KMS-11 (cell line): Measurements from ENCODE around the gene ITIH4.

Experiments
- H2AFZ ChIP-seq: fragments of 200-600 bp; sonication (generic); 2 replicates; pipeline ENCODE4 v1.6.1; 2016; ENCODE audit warnings: antibody characterized with exemption, mixed run types, low read depth
- H3K27ac ChIP-seq: fragments of 200-600 bp; sonication (generic); 2 replicates; pipeline ENCODE4 v1.6.1; 2016; ENCODE audit warnings: mild to moderate bottlenecking, mixed run types
- H3K27me3 ChIP-seq: fragments of 200-600 bp; sonication (generic); 2 replicates; pipeline ENCODE4 v1.6.1; 2017; ENCODE audit warnings: mild to moderate bottlenecking, low read depth, mixed run types, moderate library complexity; ENCODE audit not compliant: insufficient read depth
- H3K36me3 ChIP-seq: fragments of 200-600 bp; sonication (generic); 2 replicates; pipeline ENCODE4 v1.6.1; 2017; ENCODE audit warnings: mild to moderate bottlenecking, mixed run types; ENCODE audit not compliant: insufficient read depth
- H3K4me1 ChIP-seq: fragments of 200-600 bp; sonication (generic); 2 replicates; pipeline ENCODE4 v1.6.1; 2016; ENCODE audit warnings: mild to moderate bottlenecking, low read depth, mixed run types; ENCODE audit not compliant: poor library complexity, severe bottlenecking
- H3K4me2 ChIP-seq: fragments of 200-600 bp; sonication (generic); 2 replicates; pipeline ENCODE4 v1.7.0; 2016; ENCODE audit warnings: mild to moderate bottlenecking, mixed run types
- H3K4me3 ChIP-seq: fragments of 200-600 bp; sonication (generic); IDR thresholded peaks from 2 replicates; pipeline ENCODE4 v1.6.1; 2017; ENCODE audit warnings: low read depth, low read length, mixed read lengths; ENCODE audit not compliant: insufficient read depth
- H3K79me2 ChIP-seq: fragments of 200-600 bp; sonication (generic); 2 replicates; pipeline ENCODE4 v1.6.1; 2016; ENCODE audit warnings: low read depth, mixed run types; ENCODE audit not compliant: insufficient read depth
- H3K9ac ChIP-seq: fragments of 200-600 bp; sonication (generic); 2 replicates; pipeline ENCODE4 v1.6.1; 2016; ENCODE audit warnings: mild to moderate bottlenecking, mixed run types
- H4K20me1 ChIP-seq: fragments of 200-600 bp; sonication (generic); 2 replicates; pipeline ENCODE4 v1.6.1; 2016; ENCODE audit warnings: mild to moderate bottlenecking, mixed run types; ENCODE audit not compliant: insufficient read depth
- CTCF ChIP-seq: fragments of 200-600 bp; sonication (generic); conservative IDR thresholded peaks from 2 replicates; pipeline ENCODE4 v1.6.1; 2017; ENCODE audit warnings: low read depth, mild to moderate bottlenecking, antibody characterized with exemption, low read length, moderate library complexity, mixed read lengths

ITIH4 gene

GRCh38 chr3:52774901-52775864 is 55.3 kb downstream of the ITIH4 start:
- Histone ChIP-seq H3K27me3 (no peaks in the 10 kb centered on the region), H2AFZ (peak overlapping the region; percentile 14; the same call in 1 of the 2 replicates), H3K36me3 (no peaks in the 10 kb centered on the region), H3K27ac (no peak overlapping the region), H3K79me2 (no peaks in the 10 kb centered on the region), H3K9ac (no peak overlapping the region), H3K4me1 (no peaks in the 10 kb centered on the region), H3K4me3 (no peak overlapping the region), H3K4me2 (no peak overlapping the region), H4K20me1 (no peaks in the 10 kb centered on the region)
- TF ChIP-seq CTCF = no peak

- Histone ChIP-seq H3K27ac (no peak overlapping the region), H3K27me3 (no peaks in the 10 kb centered on the region), H3K4me1 (peaks cover 9% of the 10 kb centered on the region), H2AFZ (no peak overlapping the region), H3K4me2 (no peak overlapping the region), H3K36me3 (no peaks in the 10 kb centered on the region), H3K4me3 (no peak overlapping the region), H3K9ac (no peak overlapping the region), H3K79me2 (no peaks in the 10 kb centered on the region), H4K20me1 (no peaks in the 10 kb centered on the region)
- TF ChIP-seq CTCF = no peak
Measured at GRCh38 chr3:52774066-52774713, 56.3 kb downstream of the ITIH4 start.

GRCh38 chr3:52773361-52774065 is 57.0 kb downstream of the ITIH4 start:
- Histone ChIP-seq H3K4me3 (no peak overlapping the region), H3K79me2 (no peaks in the 10 kb centered on the region), H3K9ac (no peak overlapping the region), H3K4me2 (no peak overlapping the region), H3K27me3 (no peaks in the 10 kb centered on the region), H3K36me3 (no peaks in the 10 kb centered on the region), H4K20me1 (no peaks in the 10 kb centered on the region), H3K27ac (no peak overlapping the region), H3K4me1 (peaks cover 9% of the 10 kb centered on the region), H2AFZ (no peak overlapping the region)
- TF ChIP-seq CTCF = no peak

- H3K9ac ChIP-seq = no peak overlapping the region
Measured at GRCh38 chr3:52771702-52772101, 58.8 kb downstream of the ITIH4 start.

More at GRCh38 chr3:52771702-52772101, 58.8 kb downstream of the ITIH4 start:
- peaks cover 9% of the 10 kb centered on the region for H3K4me1 ChIP-seq
- H3K36me3 ChIP-seq = no peaks in the 10 kb centered on the region
- no peak for TF ChIP-seq CTCF
- H3K4me2 ChIP-seq = no peak overlapping the region; the same call in 1 of the 2 replicates
- H3K4me3 ChIP-seq = no peak overlapping the region
- no peaks in the 10 kb centered on the region for H3K79me2 ChIP-seq
- H4K20me1 ChIP-seq = no peaks in the 10 kb centered on the region
- H3K27me3 ChIP-seq = no peaks in the 10 kb centered on the region
- H2AFZ ChIP-seq = peak overlapping the region; percentile 95; the same call in 1 of the 2 replicates
- H3K27ac ChIP-seq = peak overlapping the region; percentile 67; the same call in 1 of the 2 replicates
